ENCODE results near the gene RIN2.

The RIN2 gene

DNA sequence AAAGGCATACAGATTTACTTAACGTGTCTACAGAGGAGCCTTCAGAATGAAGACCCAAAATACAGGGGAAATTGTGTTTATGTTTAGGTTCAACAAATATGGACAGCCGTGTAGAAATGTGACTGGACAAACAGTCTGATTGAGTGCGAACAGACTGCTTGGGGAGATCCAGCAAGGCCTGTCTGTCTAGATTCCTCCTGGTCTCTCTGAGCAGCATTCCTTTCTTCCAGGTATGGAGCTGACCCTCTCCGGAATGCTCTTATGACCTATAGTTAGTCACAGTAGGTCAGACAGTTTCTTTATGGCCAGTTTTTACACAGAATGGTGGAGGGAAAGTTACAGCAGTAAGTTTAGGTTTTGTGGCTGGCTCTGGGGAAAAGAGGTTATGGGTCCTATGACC lies 9.0 kb downstream of the RIN2 start:
- Histone ChIP-seq H3K9ac (ENCODE audit: low read depth, low read length) (no peak overlapping the region), H3K9me3 (replicated peaks; ENCODE audit: low read length) (no peaks in the 10 kb centered on the region)

DNA sequence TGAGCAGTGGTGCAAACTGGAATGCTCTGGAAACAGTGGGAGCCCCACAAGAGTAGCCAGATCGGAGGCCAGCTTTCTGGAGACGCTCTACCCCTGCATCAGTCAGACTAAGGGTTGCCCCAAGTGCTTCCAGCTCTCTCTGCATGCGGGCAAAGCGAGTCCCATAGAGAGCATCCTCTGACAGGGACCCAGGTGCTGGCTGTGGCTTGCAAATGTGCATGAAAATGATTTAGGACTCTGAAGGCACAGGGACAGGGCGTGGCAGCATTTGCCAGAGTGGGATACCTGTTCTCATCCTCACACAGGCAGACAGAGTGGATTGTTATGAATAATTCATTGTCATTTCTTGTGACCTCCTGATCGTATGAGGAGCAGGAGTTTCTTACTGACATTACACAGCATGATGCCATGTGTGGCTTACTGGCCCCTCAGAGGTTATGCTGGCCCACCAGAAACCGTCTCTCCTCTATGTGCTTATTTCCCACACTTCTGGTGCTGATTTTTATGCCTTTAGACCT lies 10.3 kb downstream of the RIN2 start:
- Histone ChIP-seq H3K27me3 (ENCODE audit: control insufficient read depth, insufficient read depth, low read length) (no peaks in the 10 kb centered on the region), H3K36me3 (ENCODE audit: insufficient read depth, low read length) (no peaks in the 10 kb centered on the region)

More for the DNA sequence above, 9.0 kb downstream of the RIN2 start:
- Histone ChIP-seq H3K36me3 (ENCODE audit: insufficient read depth, low read length) (no peaks in the 10 kb centered on the region), H3K4me3 (ENCODE audit: low read length) (no peak overlapping the region), H3K27me3 (ENCODE audit: control insufficient read depth, insufficient read depth, low read length) (no peaks in the 10 kb centered on the region), H3K4me2 (ENCODE audit: low read length) (no peak overlapping the region), H3K4me1 (ENCODE audit: control insufficient read depth, insufficient read depth, low read length) (no peaks in the 10 kb centered on the region)

DNA sequence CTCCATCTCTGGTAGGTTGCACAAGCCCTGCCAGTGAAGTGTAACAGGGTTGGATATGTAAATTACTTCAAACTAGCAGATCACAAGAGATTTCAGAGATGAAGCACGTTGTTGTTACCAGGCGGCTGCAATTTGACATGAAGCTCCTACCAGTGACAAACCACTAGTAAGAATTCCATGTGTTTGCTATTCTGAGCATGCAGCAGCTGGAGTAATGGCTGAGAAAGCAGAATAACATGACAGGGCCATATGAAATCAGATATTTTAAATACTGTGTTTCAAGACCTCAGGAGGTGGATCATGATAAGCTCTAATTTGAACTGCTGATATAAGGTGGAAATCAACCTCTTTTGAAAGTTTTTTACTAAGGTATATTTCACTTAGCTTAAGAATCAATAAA lies 11.4 kb downstream of the RIN2 start:
- no peaks in the 10 kb centered on the region for H3K9me3 ChIP-seq (replicated peaks; ENCODE audit: low read length)

More for the DNA sequence above, 10.3 kb downstream of the RIN2 start:
- H3K4me3 ChIP-seq (ENCODE audit: low read length) = no peak overlapping the region
- H3K4me1 ChIP-seq (ENCODE audit: control insufficient read depth, insufficient read depth, low read length) = no peaks in the 10 kb centered on the region
- H3K9ac ChIP-seq (ENCODE audit: low read depth, low read length) = no peak overlapping the region
- no peaks in the 10 kb centered on the region for H3K9me3 ChIP-seq (replicated peaks; ENCODE audit: low read length)
- no peak overlapping the region for H3K4me2 ChIP-seq (ENCODE audit: low read length)

DNA sequence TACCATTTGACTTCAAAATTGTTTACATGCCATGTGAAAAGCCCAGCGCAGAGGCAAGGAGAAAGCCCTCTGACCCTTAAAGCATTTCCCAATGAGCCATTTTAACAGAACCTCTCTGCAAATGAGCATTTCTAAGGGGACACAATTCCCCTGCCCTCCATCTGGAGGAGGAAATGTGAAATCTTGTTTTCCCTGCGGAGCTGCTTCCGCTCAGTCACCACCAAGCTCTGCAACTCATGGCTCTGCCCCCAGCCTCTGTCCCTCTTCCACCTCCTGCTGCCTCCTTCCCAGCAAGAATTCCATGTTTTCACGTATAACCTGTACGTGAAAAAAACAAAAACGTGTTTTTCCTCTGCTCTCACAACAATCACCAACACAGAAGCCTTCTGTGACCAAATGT lies 12.3 kb downstream of the RIN2 start:
- Histone ChIP-seq H3K4me1 (ENCODE audit: control insufficient read depth, insufficient read depth, low read length) (no peaks in the 10 kb centered on the region), H3K4me2 (ENCODE audit: low read length) (no peak overlapping the region), H3K27me3 (ENCODE audit: control insufficient read depth, insufficient read depth, low read length) (no peaks in the 10 kb centered on the region), H3K36me3 (ENCODE audit: insufficient read depth, low read length) (no peaks in the 10 kb centered on the region), H3K9me3 (replicated peaks; ENCODE audit: low read length) (no peaks in the 10 kb centered on the region), H3K4me3 (ENCODE audit: low read length) (no peak overlapping the region), H3K9ac (ENCODE audit: low read depth, low read length) (no peak overlapping the region)

More for the DNA sequence above, 11.4 kb downstream of the RIN2 start:
- Histone ChIP-seq H3K27me3 (ENCODE audit: control insufficient read depth, insufficient read depth, low read length) (no peaks in the 10 kb centered on the region), H3K9ac (ENCODE audit: low read depth, low read length) (no peak overlapping the region), H3K4me2 (ENCODE audit: low read length) (no peak overlapping the region), H3K4me1 (ENCODE audit: control insufficient read depth, insufficient read depth, low read length) (no peaks in the 10 kb centered on the region), H3K36me3 (ENCODE audit: insufficient read depth, low read length) (no peaks in the 10 kb centered on the region), H3K4me3 (ENCODE audit: low read length) (no peak overlapping the region)

DNA sequence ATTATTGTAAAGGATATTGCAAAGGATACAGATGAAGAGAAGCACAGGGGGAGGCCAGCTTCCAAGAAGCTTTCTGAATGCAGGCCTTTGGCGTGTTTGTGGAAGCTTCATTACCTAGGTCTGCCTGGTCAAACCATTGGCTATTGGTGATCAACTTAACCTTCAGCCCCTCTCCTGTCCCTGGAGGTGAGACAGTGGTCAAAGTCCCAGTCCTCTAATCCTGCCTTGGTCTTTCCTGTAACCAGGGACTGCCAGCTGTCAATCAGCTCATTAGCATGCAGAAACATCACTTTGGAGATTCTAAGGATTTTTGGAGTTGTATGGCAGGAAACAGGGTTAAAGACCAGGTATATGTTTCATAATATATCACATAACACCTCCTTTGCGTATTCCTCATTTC lies 13.0 kb downstream of the RIN2 start:
- Histone ChIP-seq H3K9me3 (replicated peaks; ENCODE audit: low read length) (no peaks in the 10 kb centered on the region), H3K4me2 (ENCODE audit: low read length) (no peak overlapping the region), H3K9ac (ENCODE audit: low read depth, low read length) (no peak overlapping the region), H3K4me1 (ENCODE audit: control insufficient read depth, insufficient read depth, low read length) (peaks cover 6% of the 10 kb centered on the region), H3K36me3 (ENCODE audit: insufficient read depth, low read length) (no peaks in the 10 kb centered on the region), H3K27me3 (ENCODE audit: control insufficient read depth, insufficient read depth, low read length) (no peaks in the 10 kb centered on the region), H3K4me3 (ENCODE audit: low read length) (no peak overlapping the region)

DNA sequence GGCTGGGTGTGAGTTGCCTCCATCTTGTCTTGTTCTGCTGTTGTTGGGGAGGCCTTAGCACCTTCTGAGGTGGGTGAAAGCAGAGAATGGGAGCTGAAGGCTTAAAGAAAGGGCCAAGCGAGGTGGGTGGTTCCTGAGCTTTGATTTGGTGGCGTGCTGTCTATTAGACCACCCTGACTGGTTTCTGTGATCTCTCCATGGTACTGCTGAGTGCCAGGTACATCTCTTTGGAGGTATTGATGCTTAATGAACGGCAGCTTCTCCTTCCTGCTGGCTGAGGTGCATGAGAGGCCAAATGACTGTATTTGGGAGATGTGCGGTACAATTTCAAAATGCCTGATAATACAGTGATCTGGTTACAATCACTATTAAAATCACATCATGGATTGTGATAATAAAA lies 15.4 kb downstream of the RIN2 start:
- H3K27me3 ChIP-seq (ENCODE audit: control insufficient read depth, insufficient read depth, low read length) = no peaks in the 10 kb centered on the region
- no peaks in the 10 kb centered on the region for H3K36me3 ChIP-seq (ENCODE audit: insufficient read depth, low read length)
- H3K9ac ChIP-seq (ENCODE audit: low read depth, low read length) = no peak overlapping the region
- H3K4me2 ChIP-seq (ENCODE audit: low read length) = no peak overlapping the region
- no peak overlapping the region for H3K4me3 ChIP-seq (ENCODE audit: low read length)
- H3K4me1 ChIP-seq (ENCODE audit: control insufficient read depth, insufficient read depth, low read length) = peaks cover 19% of the 10 kb centered on the region
- no peaks in the 10 kb centered on the region for H3K9me3 ChIP-seq (replicated peaks; ENCODE audit: low read length)

DNA sequence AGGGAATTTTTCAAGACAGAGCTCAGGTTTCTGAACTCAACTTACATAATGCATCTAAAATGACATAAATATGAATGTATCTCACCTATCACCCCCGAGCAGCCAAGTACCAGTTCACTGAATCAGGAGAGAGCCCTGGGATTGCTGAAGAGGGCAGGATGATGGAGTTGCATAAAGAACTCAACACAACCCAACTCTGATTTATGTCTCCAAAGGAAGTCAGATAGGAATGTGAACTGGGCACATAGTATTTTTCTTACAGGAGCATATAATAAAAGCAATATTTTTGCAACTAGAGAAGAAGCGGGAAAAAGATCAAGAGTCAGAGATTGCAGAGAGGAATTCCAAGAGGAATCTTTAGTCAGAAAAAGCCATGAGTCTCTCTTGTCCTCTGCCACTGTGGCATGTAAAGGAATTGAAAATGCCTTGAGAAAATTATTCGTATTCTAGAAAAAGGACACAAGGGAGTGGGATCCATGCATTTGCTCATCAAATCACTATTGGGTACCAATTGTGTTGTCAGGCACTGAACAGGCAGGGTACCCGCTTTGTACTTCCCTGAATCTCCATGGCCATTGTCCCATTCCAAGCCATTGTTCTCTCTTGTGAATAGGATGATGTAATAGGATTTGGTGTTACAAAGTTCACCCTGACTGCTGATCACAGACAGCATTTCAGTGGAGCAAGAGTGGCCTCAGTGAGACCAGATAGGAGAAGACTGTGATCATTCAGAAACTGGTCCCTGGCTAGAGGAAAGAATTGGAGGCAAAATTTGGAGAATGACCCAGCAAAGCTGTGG lies 16.3 kb downstream of the RIN2 start:
- no peak overlapping the region for H3K9ac ChIP-seq (ENCODE audit: low read depth, low read length)
- H3K4me2 ChIP-seq (ENCODE audit: low read length) = no peak overlapping the region
- H3K4me3 ChIP-seq (ENCODE audit: low read length) = no peak overlapping the region
- H3K4me1 ChIP-seq (ENCODE audit: control insufficient read depth, insufficient read depth, low read length) = peaks cover 19% of the 10 kb centered on the region
- H3K9me3 ChIP-seq (replicated peaks; ENCODE audit: low read length) = no peaks in the 10 kb centered on the region
- no peaks in the 10 kb centered on the region for H3K27me3 ChIP-seq (ENCODE audit: control insufficient read depth, insufficient read depth, low read length)
- no peaks in the 10 kb centered on the region for H3K36me3 ChIP-seq (ENCODE audit: insufficient read depth, low read length)

DNA sequence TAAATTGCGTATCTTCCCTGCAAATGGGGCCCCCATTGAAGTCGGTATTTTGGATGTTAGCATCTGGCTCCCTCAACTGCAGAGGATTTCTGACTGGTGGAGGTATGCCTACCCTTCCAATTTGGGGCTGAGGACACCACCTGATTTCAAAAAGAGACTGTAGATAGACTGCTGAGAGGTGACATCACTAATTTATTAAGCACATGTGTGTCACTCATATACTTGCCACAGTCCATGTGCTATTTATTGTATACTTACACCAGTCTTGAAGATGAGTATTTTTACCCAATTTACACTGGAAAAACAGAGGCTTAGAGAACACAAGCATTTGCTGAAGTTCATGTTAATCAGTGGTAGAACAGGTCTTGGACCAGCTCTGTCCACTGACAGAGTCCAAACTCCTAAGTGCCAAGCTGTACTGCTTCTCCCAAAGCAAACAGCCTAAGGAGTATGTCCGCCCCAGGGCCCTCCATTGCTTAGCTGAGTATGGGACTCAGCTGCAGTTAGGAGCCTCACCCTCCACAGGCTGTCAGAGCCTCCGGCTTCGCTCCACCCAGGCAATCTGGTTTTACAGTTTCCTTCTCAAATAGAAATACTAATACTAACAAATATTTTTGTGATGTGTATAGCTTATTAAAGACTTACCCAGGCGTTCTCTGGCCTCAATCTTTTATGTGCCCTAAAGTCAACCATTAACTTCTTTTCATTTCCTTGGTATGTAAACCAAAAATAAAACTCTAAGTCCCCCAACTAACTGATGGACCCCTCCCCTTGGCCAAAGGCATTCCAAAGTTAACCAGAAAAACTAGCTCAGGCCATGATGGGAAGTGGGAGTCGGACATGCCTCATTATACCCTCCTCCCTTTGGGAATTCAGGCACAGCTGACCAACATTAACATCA lies 17.5 kb downstream of the RIN2 start:
- H3K9ac ChIP-seq (ENCODE audit: low read depth, low read length) = no peak overlapping the region
- H3K27me3 ChIP-seq (ENCODE audit: control insufficient read depth, insufficient read depth, low read length) = no peaks in the 10 kb centered on the region
- H3K9me3 ChIP-seq (replicated peaks; ENCODE audit: low read length) = no peaks in the 10 kb centered on the region
- H3K36me3 ChIP-seq (ENCODE audit: insufficient read depth, low read length) = no peaks in the 10 kb centered on the region
- H3K4me2 ChIP-seq (ENCODE audit: low read length) = no peak overlapping the region
- H3K4me1 ChIP-seq (ENCODE audit: control insufficient read depth, insufficient read depth, low read length) = peaks cover 19% of the 10 kb centered on the region
- H3K4me3 ChIP-seq (ENCODE audit: low read length) = no peak overlapping the region

DNA sequence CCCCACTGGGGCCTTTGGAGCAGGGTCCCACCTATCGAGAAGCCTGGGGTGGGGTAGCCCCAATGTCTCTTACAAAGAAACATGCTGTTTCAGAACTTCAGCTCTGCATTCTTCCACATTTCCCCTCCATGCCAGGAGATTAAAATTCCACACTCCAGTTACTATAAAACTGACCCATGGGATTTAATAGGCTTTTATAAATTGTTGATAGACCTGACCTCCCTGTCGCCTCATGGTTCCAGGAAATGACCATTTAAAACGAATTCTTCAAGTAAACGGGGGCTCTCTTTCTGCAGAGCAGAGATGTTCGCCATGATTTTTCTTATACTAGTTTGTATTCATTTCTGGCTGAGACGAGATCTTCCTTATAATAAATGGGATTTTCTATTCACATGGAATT lies 19.3 kb downstream of the RIN2 start:
- no peak overlapping the region for H3K9ac ChIP-seq (ENCODE audit: low read depth, low read length)

DNA sequence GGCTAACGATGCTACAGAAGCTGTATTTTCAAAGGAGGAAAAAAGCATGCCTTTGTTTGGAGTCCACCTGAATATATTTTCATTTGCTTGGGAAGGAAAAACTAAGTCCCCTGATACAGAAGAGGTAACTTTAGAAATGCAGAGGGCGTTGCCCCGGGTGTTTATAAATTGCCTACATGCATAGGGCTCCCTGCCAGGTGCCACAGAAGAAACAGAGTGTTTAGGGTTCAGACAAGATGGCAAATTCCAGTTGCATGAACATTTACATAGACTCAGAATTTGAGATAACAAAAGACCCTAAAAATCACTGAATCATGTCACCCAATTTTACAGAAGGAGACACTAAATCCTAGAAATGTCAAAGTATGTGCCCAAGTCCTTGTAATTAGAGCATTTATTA lies 19.9 kb downstream of the RIN2 start:
- Histone ChIP-seq H3K36me3 (ENCODE audit: insufficient read depth, low read length) (no peaks in the 10 kb centered on the region), H3K9me3 (replicated peaks; ENCODE audit: low read length) (no peaks in the 10 kb centered on the region)

More for the DNA sequence above, 19.3 kb downstream of the RIN2 start:
- no peak overlapping the region for H3K4me3 ChIP-seq (ENCODE audit: low read length)
- H3K4me1 ChIP-seq (ENCODE audit: control insufficient read depth, insufficient read depth, low read length) = peaks cover 19% of the 10 kb centered on the region
- no peaks in the 10 kb centered on the region for H3K36me3 ChIP-seq (ENCODE audit: insufficient read depth, low read length)
- H3K27me3 ChIP-seq (ENCODE audit: control insufficient read depth, insufficient read depth, low read length) = no peaks in the 10 kb centered on the region
- H3K4me2 ChIP-seq (ENCODE audit: low read length) = no peak overlapping the region
- no peaks in the 10 kb centered on the region for H3K9me3 ChIP-seq (replicated peaks; ENCODE audit: low read length)

DNA sequence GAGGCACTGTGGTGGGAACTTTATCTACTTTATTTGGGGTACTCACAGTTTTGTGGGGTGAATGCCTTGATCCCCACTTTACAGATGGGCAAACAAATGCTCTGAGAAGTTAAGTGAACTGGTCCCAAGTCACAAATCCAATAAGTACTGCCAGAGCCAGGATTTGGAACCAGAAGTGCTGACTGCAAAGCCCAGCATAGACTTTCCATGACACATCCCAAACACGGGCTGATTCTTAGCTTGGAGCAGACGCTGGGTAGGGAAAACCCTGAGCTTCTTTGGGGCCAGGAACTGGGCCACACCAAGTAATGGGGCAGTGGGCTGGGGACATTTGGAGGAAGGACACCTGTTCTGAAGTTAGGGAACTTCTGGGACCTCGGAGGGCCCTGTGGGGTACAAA lies 20.3 kb downstream of the RIN2 start:
- peaks cover 19% of the 10 kb centered on the region for H3K4me1 ChIP-seq (ENCODE audit: control insufficient read depth, insufficient read depth, low read length)
- no peak overlapping the region for H3K4me2 ChIP-seq (ENCODE audit: low read length)
- H3K27me3 ChIP-seq (ENCODE audit: control insufficient read depth, insufficient read depth, low read length) = no peaks in the 10 kb centered on the region
- H3K9me3 ChIP-seq (replicated peaks; ENCODE audit: low read length) = no peaks in the 10 kb centered on the region
- H3K4me3 ChIP-seq (ENCODE audit: low read length) = no peak overlapping the region
- H3K9ac ChIP-seq (ENCODE audit: low read depth, low read length) = no peak overlapping the region
- H3K36me3 ChIP-seq (ENCODE audit: insufficient read depth, low read length) = no peaks in the 10 kb centered on the region

More for the DNA sequence above, 19.9 kb downstream of the RIN2 start:
- no peak overlapping the region for H3K4me3 ChIP-seq (ENCODE audit: low read length)
- H3K4me1 ChIP-seq (ENCODE audit: control insufficient read depth, insufficient read depth, low read length) = peaks cover 19% of the 10 kb centered on the region
- H3K4me2 ChIP-seq (ENCODE audit: low read length) = no peak overlapping the region
- H3K9ac ChIP-seq (ENCODE audit: low read depth, low read length) = no peak overlapping the region
- H3K27me3 ChIP-seq (ENCODE audit: control insufficient read depth, insufficient read depth, low read length) = no peaks in the 10 kb centered on the region

Data from skeletal muscle satellite cell (primary cell).